A549 treated with AZD9567 at 1 μM for 4 hours (cell line): ENCODE measurements around the gene TRIM40. TPM values are rescaled to one million over a fixed set of nuclear protein-coding genes. Genes with fewer than 3 reads are reported as not detected.

Source experiments
- total RNA-seq: library from RNA; stranded (reverse); fragments of 200-300 nt; extraction: Qiagen RNA extraction; gene quantifications from 5 replicates; pipeline ENCODE4 v1.2.3, GENCODE V29; 2022; ENCODE audit not compliant: insufficient read depth

The TRIM40 gene, protein sequence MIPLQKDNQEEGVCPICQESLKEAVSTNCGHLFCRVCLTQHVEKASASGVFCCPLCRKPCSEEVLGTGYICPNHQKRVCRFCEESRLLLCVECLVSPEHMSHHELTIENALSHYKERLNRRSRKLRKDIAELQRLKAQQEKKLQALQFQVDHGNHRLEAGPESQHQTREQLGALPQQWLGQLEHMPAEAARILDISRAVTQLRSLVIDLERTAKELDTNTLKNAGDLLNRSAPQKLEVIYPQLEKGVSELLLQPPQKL
- total RNA-seq = not detected in 5 replicates

DNA sequence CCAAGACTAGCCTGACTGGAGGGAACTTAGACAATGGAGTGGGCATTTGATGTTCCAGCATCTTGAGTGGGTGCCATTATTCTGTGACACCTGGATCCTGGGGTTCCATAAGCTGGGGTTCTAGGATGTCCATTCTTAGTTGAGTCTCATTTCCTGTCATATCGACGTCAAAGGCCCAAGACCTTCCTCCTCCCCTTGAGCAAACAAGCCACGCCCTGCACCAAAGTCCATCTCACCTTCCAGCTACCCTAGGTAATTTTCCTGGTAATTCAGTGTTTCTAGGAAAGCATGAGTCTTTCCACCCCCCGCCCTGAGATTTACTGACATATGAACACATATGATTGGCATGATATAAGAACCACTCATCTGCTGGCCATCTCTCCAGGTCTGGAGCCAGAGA is at the start of gene TRIM40:
TSS of gene TRIM40 (plus strand) at position 384 of the 400 bp plus-strand sequence. CDS start 897 bp downstream, outside the sequence.

GRCh38 chr6:30113003-30113759 is 22.8 kb upstream of the TRIM40 start, which contains the start of gene TRIM31:
TSS of gene TRIM31 (minus strand) at chr6:30113090. CDS start at chr6:30112805, 285 bp downstream.

GRCh38 chr6:30160785-30161531 is 25.0 kb downstream of the TRIM40 start, which contains the start of gene TRIM10:
TSS of gene TRIM10 (minus strand) at chr6:30161211. CDS start at chr6:30160858, 353 bp downstream.

GRCh38 chr6:30163090-30163917 is 27.4 kb downstream of the TRIM40 start, which contains the start of gene TRIM15:
TSS of gene TRIM15 (plus strand) at chr6:30163546. CDS start at chr6:30163685, 139 bp downstream.

Other genes with a start within 250 kb of the TRIM40 start
- gene HLA-A, start 193.6 kb upstream of the TRIM40 start, total RNA-seq = 116 to 158 TPM (median 146 TPM) in 5 replicates
- 9.1 to 34.2 TPM (median 32.8 TPM) in 5 replicates for gene POLR1H, start 74.9 kb upstream of the TRIM40 start, total RNA-seq
- 37.2 to 39.8 TPM (median 38.6 TPM) in 5 replicates for gene PPP1R11, start 68.9 kb upstream of the TRIM40 start, total RNA-seq
- gene RNF39, start 60.4 kb upstream of the TRIM40 start, total RNA-seq = 0.03 to 0.05 TPM in 2 of 5 replicates, not detected in the others
- 0.42 to 1.0 TPM (median 0.74 TPM) in 4 of 5 replicates, not detected in the other for gene TRIM31, start 23.1 kb upstream of the TRIM40 start, total RNA-seq
- 0.02 TPM in 1 of 5 replicates, not detected in the others for gene TRIM10, start 25.1 kb downstream of the TRIM40 start, total RNA-seq
- not detected in 5 replicates for gene TRIM15, start 27.4 kb downstream of the TRIM40 start, total RNA-seq
- gene TRIM26, start 77.3 kb downstream of the TRIM40 start, total RNA-seq = 26.5 to 36.8 TPM (median 28.0 TPM) in 5 replicates
- gene TRIM39, start 190.8 kb downstream of the TRIM40 start, total RNA-seq = 5.5 to 8.7 TPM (median 7.2 TPM) in 5 replicates
- 34.3 to 73.3 TPM (median 70.1 TPM) in 5 replicates for gene RPP21, start 209.0 kb downstream of the TRIM40 start, total RNA-seq